Measurements from ENCODE around the gene AQP12A.

AQP12A gene

GRCh38 chr2:240702640-240703011 is 11.0 kb downstream of the AQP12A start:
- DNase-seq (ENCODE audit: low read depth) = no peak
- no peak overlapping the region for H3K4me3 ChIP-seq (ENCODE audit: low read depth, low read length)

DNA sequence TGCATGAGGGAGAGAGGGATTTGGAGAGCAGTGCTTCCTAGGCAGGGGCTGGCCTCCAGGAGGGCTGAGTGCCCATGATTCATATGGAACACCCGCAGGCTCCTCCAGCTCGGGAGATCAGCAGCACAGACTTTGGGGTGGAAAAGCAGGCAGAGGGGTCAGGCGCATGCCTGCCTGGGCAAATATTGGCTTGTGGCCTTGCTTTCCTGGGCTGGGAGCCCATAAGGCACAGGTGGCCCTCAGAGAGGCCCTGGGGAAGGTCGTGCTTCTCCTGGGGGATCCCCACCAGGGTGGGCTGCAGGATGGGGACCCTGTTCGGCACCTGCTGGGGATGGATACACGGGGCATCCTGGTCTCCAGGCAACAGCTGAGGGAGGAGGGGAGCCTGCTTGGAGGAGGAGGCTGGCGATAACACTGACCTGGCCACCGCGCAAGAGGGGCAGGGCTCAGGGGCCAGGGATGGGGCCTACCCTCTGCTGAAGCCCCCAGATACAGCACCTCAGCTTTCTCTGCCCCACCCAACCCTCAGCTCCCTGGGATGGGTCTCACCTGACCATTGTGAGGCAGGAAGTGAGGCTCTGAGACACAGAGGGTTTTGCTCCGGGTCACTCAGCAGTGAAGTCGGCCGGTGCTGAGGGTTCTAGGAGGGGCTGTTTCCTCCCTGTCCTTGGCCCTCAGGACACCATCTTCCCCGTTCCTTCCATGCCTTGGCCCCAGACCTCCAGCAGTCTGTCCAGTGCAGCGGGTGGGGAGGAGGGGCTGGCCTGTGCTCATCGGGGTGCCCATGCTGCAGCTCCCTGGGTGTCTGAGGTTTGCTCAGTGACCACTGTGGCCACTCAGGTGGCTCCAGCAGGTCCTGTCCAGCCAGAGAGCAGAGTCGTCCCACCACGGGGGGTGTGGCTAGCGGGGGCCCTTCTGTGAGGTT is 12.0 kb downstream of the AQP12A start:
- DNase-seq (ENCODE audit: low read depth) = no peak
- H3K4me3 ChIP-seq (ENCODE audit: low read depth, low read length) = no peak overlapping the region

GRCh38 chr2:240704651-240705050 is 13.0 kb downstream of the AQP12A start:
- no peak overlapping the region for H3K4me3 ChIP-seq (ENCODE audit: low read depth, low read length)
- no peak for DNase-seq (ENCODE audit: low read depth)

- H3K4me3 ChIP-seq (ENCODE audit: low read depth, low read length) = no peak overlapping the region
- DNase-seq (ENCODE audit: low read depth) = no peak
These were observed 13.6 kb downstream of the AQP12A start for GRCh38 chr2:240705204-240705791.

DNA sequence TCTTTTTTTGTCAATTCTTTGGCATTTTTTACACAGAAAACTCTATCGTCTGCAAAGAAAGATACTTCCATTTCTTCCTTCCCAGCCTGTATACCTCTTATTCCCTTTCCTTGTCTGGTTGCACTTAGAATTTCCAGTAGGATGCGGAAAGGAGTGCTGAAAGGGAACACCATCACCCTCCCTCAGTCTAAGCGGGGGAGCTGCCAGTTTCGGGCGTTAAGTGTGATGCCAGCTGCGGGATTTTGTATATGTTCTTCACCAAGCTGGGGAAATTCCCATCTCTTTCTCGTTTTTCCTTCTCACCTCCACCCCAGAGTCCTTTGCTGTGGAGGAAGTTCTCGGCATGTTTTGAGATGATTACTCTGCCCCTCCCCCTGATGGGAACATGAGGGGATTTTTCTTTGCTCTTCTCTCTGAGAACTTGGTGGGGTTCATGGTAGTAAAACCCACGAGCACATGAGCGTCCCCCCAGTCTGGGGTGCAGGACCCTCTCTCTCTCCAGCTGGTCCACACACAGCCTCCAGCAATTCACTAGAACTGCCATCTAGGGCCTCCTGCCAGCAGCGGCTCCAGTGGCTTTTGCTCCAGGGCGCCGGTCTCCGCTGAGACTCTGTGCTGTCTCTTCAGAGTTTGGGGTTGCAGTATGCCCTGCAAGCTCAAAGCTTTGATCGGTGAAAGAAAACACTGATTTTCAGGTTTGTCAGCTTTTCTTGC is 15.5 kb downstream of the AQP12A start:
- no peak for DNase-seq (ENCODE audit: low read depth)
- H3K4me3 ChIP-seq (ENCODE audit: low read depth, low read length) = no peak overlapping the region

DNA sequence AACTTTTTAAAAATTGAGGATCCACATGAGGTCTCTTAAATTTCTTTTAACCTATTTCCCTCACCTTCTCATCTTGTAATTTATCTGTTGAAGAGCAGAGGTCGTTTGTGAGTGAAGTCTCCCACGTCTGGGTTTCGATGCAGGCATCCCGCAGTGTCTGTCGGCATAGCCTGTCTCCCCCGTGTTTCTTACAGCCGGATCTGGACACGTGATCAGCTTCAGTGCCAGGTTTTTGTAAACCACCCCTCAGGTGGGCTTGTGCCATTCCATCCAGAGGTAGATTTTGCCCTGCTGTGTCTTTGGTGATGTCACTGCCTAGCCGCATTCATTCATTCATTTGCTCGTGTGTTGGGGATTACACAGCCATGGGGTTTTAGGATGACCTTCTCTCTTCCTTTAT is 16.2 kb downstream of the AQP12A start:
- no peak overlapping the region for H3K4me3 ChIP-seq (ENCODE audit: low read depth, low read length)

DNA sequence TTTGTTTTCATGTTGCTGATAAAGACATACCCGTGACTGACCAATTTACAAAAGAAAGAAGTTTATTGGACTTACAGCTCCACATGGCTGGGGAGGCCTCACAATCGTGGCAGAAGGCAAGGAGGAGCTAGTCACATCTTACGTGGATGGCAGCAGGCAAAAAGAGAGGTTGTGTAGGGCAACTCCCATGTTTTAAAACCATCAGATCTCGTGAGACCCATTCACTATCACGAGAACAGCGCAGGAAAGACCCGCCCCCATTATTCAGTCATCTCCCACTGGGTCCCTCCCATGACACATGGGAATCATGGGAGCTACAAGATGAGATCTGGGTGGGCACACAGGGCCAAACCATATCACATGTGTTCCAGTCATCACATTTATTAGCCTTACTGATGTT is 16.8 kb downstream of the AQP12A start:
- no peak for DNase-seq (ENCODE audit: low read depth)

More for the DNA sequence above, 16.2 kb downstream of the AQP12A start:
- DNase-seq (ENCODE audit: low read depth) = no peak

GRCh38 chr2:240711296-240711695 is 19.6 kb downstream of the AQP12A start:
- H3K4me3 ChIP-seq (ENCODE audit: low read depth, low read length) = no peak overlapping the region
- DNase-seq (ENCODE audit: low read depth) = no peak

More for the DNA sequence above, 16.8 kb downstream of the AQP12A start:
- H3K4me3 ChIP-seq (ENCODE audit: low read depth, low read length) = no peak overlapping the region

DNA sequence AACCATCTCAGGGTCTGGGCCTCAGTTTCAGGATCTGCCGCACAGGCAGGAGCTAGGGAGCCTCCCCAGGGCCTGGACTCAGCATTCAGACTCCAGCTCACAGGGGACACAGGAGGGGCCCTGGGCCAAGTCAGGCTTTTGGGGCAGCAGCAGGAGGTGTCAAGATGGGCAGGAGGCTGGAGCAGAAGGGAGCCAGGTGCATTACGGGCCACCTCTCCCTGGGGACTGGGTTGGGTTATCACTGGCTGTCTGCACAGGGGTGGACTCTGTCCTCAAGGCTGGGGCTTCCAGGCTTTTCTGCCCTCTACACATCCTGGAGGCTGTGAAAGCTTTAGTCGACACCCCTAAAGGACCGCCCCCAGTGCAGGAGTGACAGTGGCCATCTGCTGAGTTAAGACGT is 20.0 kb downstream of the AQP12A start:
- H3K4me3 ChIP-seq (ENCODE audit: low read depth, low read length) = no peak overlapping the region
- DNase-seq (ENCODE audit: low read depth) = no peak

DNA sequence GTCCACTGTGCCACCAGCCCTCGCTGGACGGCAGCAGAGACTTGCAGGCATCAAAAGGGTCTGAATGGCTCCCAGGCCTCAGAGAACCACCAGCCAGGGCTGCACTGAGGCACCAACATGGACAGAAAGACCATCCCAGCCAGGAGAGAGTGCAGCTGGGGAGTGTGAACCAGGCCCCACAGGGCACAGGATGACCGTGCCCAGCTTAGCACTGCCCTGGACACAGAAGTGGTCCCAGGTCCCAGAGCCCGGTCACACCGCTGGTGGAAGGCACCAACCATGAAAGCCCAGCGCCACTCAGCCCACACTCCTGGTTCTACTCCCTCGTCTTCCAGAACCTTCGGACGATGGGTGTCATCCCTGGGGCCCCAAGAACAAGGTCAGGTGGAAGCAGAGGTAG is 20.5 kb downstream of the AQP12A start:
- H3K4me3 ChIP-seq (ENCODE audit: low read depth, low read length) = no peak overlapping the region
- DNase-seq (ENCODE audit: low read depth) = no peak

GRCh38 chr2:240713071-240713927 is 21.6 kb downstream of the AQP12A start:
- H3K4me3 ChIP-seq (ENCODE audit: low read depth, low read length) = no peak overlapping the region
- DNase-seq (ENCODE audit: low read depth) = no peak

DNA sequence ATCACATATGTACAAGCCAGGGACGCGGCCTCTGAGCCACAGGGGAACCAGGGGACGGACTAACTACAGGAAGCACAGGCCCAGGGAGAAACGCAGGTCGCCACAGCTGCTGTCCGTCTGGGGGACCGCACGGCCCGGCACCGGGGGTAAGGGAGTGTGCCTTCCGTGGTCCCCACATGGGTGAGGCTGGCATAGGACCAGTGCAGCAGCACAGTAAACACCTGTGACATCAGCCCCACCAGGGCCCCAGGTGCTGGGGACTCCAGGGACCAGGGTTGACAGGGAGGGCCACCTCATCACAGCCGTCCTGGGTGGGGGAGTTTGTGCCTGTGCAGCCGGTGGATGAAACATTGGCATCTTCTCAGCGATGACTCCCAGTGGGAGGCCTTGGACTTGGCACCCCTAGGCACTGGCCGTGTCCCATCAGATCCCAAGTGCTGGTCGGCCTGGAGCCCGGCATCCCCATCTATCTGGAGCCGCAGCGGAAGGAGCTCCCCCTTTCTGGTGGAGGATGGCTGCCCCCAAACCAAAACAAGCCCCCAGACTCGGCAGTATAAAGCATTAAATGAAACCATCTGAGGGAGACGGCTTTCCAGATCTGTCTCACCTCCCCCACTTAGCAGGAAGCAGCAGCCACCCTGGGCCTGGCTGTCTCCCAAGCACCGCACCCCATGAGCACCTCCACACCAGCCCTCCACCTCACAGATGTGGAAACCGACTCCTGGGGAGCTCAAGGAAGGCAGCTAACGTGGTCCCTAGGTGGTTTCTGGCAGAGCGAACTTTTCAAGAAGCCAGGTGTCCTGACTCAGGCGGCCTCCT is 22.5 kb downstream of the AQP12A start:
- DNase-seq (ENCODE audit: low read depth) = no peak

DNA sequence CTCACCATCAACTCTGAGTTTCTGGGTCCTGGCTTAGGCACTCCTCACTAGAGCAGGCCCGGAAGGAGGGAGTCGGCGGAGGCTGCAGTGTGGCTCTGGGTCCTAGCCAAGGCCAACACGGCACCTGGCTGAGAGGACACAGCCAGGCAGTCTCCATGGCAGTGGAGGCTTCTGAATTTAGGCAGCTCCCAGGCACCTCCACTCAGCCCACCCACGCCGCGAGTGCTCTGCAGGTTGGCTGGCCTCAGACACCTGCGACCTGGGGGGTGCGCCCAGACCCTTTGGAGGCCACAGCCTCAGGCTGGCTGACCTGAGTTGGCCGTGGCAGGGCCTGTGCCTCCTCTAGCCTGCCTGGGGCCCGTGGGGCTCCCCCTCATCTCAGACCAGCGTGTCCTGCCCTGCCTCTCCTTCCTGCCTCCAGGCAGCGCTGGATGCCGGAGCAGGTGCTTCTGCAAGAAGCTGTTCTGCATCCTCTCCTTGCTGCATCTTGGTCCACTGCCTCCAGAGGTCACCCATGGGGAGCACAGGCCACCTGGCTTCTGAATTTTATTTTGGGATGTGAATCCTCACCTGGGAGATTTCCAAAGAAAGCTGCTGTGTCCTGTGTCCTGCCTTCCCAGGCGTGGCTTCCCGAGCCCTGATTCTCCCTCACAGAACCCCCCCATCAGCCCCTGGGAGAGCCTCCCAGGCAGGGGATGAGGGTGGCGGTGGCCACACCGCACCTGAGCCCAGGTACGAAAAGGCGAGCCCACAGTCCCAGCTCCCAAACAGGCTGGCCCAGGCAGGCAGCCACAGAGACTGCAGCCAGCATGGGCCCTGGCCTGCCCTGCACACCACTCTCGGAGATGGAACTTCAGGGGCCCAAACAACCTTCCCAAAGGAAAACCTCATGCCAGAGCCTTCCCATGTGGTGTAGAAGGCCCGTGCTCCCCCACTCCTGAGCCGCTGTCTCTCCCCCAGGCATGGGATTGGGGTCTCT is 23.4 kb downstream of the AQP12A start:
- H3K4me3 ChIP-seq (ENCODE audit: low read depth, low read length) = no peak overlapping the region
- no peak for DNase-seq (ENCODE audit: low read depth)

More for the DNA sequence above, 22.5 kb downstream of the AQP12A start:
- H3K4me3 ChIP-seq (ENCODE audit: low read depth, low read length) = no peak overlapping the region

DNA sequence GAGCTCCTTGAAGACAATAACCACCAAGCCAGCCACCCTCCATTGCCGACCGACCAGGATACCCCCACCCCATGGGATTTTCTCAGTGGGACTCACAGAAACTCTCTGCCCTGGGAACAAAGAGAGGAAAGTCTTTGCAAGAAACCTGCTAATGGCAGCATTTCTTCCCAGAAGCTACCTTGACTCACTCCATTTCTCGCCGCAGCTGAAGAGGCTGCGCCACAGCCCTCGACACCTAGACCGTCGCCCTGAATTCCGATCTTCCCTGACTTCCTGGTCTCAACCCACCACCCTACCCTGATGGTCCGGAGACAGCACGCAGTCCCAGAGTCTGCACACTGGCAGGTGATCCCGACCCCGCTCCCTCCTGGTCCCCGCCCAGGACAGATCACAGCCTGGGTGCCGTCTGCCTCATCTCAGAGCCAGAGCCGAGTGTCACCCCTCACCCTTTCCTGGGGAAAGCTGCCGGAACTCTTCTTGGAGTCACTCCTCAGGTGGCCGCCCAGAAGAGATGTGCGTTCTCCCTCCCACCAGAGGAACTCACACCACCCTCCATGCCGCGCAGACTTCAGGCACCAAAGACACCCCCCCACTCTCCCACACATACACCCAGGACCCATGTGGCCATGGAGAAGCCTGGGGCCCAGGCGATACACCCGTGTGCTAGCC is 24.6 kb downstream of the AQP12A start:
- no peak overlapping the region for H3K4me3 ChIP-seq (ENCODE audit: low read depth, low read length)
- DNase-seq (ENCODE audit: low read depth) = no peak

- no peak for DNase-seq (ENCODE audit: low read depth)
- H3K4me3 ChIP-seq (ENCODE audit: low read depth, low read length) = no peak overlapping the region
These were observed 25.5 kb downstream of the AQP12A start for GRCh38 chr2:240717181-240717641.

DNA sequence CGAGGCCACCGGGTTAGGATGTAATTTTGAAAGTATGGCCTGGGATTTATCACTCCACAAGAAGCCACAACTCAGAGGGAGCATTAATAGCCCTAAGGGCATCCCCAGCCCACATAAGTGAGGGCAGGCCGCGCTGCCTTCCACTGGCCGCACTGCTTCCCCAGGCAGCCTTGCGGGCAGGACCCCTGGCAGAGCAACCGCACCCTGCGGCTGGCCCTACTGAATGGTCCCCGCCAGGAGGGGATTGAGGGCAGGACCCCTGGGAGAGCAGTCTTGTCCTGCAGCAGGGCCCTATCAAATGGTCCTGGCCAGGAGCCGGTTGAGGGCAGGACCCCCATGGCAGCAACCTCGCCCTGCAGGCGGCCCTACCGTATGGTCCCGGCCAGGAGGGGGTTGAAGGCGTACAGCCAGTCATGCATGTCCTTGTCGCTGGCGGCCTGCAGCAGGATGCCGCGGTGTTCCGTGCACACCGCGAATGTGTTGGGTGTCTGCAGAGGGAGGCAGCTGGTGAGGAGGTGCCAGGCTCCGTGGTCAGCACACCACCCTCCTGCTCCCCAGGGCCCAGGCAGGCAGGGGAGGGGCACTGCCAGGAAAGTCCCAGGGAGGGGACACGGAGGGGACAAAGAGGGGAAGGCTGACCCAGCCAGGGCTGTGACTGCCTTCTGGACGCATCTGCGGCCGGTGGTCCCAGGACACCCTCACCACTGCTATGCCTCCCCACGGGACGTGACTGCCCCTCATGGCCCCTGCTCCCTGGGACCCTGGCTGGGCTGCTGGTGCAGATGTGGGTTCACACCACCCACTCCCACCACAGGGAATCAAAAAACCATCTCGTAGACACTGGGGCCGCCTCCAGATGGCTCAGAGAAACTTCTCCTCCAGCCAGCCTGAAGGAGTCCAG is 26.3 kb downstream of the AQP12A start:
- no peak for DNase-seq (ENCODE audit: low read depth)

More for the DNA sequence above, 26.3 kb downstream of the AQP12A start:
- H3K4me3 ChIP-seq (ENCODE audit: low read depth, low read length) = no peak overlapping the region

All from skeletal muscle cell (primary cell).